ENCODE results near the gene VWA8.

DNA sequence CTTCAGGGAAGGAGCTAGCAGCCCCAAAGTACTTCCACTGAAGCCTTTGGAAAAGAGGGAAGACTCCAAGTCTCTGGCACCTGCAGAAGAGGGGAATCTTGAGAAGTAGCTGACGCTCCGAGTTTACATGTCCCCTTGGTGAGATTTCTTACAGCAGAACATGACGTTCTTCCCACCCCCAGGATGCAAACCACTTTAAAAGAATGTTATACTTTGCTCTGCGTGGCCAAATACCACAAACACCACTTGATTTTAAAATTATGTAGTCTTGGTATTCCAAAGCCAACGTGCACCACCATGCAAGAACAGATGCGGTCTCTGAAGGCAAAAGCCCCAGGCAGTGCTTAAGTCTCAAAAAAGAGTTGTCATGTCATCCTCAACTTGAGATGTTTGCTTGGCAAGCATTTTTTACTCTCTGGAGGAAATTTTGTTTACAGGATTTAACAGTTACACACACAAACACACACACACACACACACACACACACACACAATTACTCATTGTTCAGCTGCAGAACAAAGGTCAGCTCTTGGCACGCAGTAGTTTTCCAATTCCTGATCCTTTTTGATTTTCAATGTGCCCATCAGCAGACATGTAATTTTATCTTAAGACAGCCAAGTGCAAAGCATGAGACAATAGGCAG, 397.4 kb downstream of the VWA8 start:
- no peak for TF ChIP-seq REST (IDR thresholded peaks at IDR 0.05; ENCODE audit: insufficient read depth in 1 of 2, low read depth in 2 of 2, low read length in 2 of 2)
- no peak for TF ChIP-seq TAF1 (IDR thresholded peaks at IDR 0.05; ENCODE audit: borderline replicate concordance, insufficient read depth, low read length)
- no peak for TF ChIP-seq POLR2AphosphoS5 (IDR thresholded peaks at IDR 0.05; ENCODE audit: low read depth, low read length)
